ENCODE results near the gene SYT5.
"Not testable (repeated sequence)": the region's sequence is repeated elsewhere in the genome, so short reads cannot be mapped to it uniquely, and the experiment has no call there.

Gene SYT5

GRCh38 chr19:55212447-55212846 lies 32.4 kb upstream of the SYT5 start:
- H3K36me3 ChIP-seq, result no peaks in the 10 kb centered on the region
- intact Hi-C loops (cut with DNase I; ENCODE audit: low total_unique reads), result no loop called here
- H3K27me3 ChIP-seq, result peaks cover 0 to 16% of the 10 kb centered on the region in 2 donors
- H3K4me1 ChIP-seq, result peaks cover 0 to 10% (median 2%) of the 10 kb centered on the region in 4 donors
- DNase-seq, result no peak
- no peak for TF ChIP-seq CTCF (IDR thresholded peaks at IDR 0.05)
- H3K4me3 ChIP-seq, result no peak overlapping the region
- peaks cover 5 to 14% (median 11%) of the 10 kb centered on the region in 3 donors for H3K9me3 ChIP-seq
- H3K27ac ChIP-seq, result no peak overlapping the region

DNA sequence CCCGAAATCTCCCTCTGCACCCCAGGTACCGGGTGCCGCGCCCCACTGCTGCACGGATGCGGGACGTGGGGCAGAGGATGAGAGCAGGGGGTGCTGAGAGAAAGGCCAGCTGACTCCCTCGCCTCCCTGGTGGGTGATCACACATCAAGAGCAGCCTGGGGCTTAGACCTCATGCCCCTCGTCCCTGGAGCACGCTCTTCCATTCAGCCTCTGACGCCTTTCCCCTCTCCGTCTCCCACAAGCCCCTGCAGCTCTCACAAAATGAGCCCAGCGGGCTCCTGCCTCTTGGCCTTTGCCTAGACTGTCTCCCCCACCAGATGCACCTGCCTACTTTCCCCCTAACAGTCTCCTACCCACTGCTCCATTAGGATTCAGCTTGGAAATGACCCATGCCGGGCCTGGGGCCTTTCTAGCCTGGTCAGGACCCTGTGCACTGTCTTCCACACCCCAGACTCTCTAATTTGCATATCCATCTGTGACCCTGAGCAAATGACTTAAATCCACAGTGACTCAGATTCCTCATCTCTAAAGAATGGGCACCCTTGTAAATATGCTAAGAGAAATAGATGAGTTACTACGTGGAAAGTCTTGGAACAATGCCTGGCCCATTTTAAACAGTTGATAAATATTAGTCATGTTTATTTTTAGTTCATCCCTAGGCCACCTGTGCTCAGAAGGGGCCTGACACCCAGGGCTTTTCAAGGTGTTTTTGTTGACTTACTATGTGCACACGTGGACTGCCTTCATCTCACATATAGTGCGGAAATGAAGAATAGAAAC lies 29.8 kb upstream of the SYT5 start:
- no peaks in the 10 kb centered on the region for H3K36me3 ChIP-seq
- H3K4me3 ChIP-seq, result no peak overlapping the region
- TF ChIP-seq CTCF (IDR thresholded peaks at IDR 0.05), result no peak
- no peak overlapping the region for H3K27ac ChIP-seq
- intact Hi-C loops (cut with DNase I; ENCODE audit: low total_unique reads), result no loop called here
- H3K4me1 ChIP-seq, result peaks cover 0 to 6% (median 5%) of the 10 kb centered on the region in 4 donors
- H3K9me3 ChIP-seq, result peaks cover 5 to 11% (median 8%) of the 10 kb centered on the region in 3 donors
- no peak for DNase-seq
- peaks cover 0 to 21% of the 10 kb centered on the region in 2 donors for H3K27me3 ChIP-seq

DNA sequence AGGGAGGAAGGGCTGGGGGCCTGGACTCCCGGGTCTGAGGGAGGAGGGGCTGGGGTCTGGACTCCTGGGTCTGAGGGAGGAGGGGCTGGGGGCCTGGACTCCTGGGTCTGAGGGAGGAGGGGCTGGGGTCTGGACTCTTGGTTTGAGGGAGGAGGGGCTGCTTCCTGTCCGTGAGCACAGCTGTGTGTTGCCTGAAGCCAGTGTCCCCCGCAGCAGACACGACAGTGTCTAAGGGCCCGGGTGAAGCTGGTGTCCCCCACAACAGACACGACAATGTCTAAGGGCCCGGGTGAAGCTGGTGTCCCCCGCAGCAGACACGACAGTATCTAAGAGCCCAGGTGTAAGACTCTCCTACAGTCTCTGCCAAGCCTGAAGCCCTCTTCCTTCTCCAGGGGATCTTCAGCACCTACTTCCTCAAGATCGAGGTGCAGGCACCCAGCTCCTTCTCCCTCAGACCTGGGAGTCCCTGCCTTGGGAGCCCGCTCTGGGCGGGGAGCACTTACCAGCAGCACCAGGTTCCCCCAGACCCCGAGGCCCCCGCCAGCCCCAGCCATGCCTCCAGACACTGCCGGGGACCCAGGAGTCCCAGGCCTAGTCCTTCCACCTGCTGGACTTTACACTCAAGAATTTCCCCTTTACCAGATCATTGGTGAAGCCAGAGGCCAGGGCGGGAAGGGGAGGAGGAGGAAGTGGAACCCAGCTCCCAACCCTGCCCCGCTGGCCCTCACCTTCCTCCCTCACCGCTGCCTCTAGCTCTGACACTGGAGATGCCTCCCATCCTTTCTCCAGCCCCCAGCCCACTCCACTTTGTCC lies 29.0 kb upstream of the SYT5 start, which contains the start of gene PTPRH:
Gene PTPRH (minus strand): TSS at position 622 of the 813 bp plus-strand sequence. CDS start 68 bp downstream, at position 554.
- Histone ChIP-seq H3K27me3 (peaks cover 0 to 27% of the 10 kb centered on the region in 2 donors), H3K9me3 (peaks cover 5 to 11% (median 8%) of the 10 kb centered on the region in 3 donors), H3K27ac (no peak within 1 kb of the TSS), H3K4me1 (peaks cover 0 to 6% (median 5%) of the 10 kb centered on the region in 4 donors), H3K4me3 (no peak within 1 kb of the TSS), H3K36me3 (no peaks in the 10 kb centered on the region)
- intact Hi-C loops (cut with DNase I; ENCODE audit: low total_unique reads), result no loop called here
- no peak for DNase-seq
- no peak for TF ChIP-seq CTCF (IDR thresholded peaks at IDR 0.05)

- H3K36me3 ChIP-seq, result no peaks in the 10 kb centered on the region
- peak in 1 of 2 donors; percentile 57 for DNase-seq
- peaks cover 0 to 6% (median 5%) of the 10 kb centered on the region in 4 donors for H3K4me1 ChIP-seq
- intact Hi-C loops (cut with DNase I; ENCODE audit: low total_unique reads), result no loop called here
- H3K4me3 ChIP-seq, result no peak overlapping the region
- no peak overlapping the region for H3K27ac ChIP-seq
- TF ChIP-seq CTCF (IDR thresholded peaks at IDR 0.05), result no peak
- no peaks in the 10 kb centered on the region for H3K9me3 ChIP-seq
- peaks cover 0 to 31% of the 10 kb centered on the region in 2 donors for H3K27me3 ChIP-seq
Measured at GRCh38 chr19:55206664-55207500, 26.8 kb upstream of the SYT5 start.

- H3K4me3 ChIP-seq; H3K9me3 ChIP-seq; H3K36me3 ChIP-seq; intact Hi-C loops (cut with DNase I; ENCODE audit: low total_unique reads); DNase-seq; H3K4me1 ChIP-seq; H3K27ac ChIP-seq: not testable (repeated sequence)
- peaks cover 0 to 64% of the 10 kb centered on the region in 2 donors for H3K27me3 ChIP-seq
Measured at GRCh38 chr19:55202199-55202598, 22.1 kb upstream of the SYT5 start.
